Measurements from ENCODE around the gene SLC23A2.

Gene SLC23A2

GRCh38 chr20:4813863-4814695 lies 187.2 kb downstream of the SLC23A2 start:
- peak; percentile 45 for DNase-seq (ENCODE audit: low read depth)

DNA sequence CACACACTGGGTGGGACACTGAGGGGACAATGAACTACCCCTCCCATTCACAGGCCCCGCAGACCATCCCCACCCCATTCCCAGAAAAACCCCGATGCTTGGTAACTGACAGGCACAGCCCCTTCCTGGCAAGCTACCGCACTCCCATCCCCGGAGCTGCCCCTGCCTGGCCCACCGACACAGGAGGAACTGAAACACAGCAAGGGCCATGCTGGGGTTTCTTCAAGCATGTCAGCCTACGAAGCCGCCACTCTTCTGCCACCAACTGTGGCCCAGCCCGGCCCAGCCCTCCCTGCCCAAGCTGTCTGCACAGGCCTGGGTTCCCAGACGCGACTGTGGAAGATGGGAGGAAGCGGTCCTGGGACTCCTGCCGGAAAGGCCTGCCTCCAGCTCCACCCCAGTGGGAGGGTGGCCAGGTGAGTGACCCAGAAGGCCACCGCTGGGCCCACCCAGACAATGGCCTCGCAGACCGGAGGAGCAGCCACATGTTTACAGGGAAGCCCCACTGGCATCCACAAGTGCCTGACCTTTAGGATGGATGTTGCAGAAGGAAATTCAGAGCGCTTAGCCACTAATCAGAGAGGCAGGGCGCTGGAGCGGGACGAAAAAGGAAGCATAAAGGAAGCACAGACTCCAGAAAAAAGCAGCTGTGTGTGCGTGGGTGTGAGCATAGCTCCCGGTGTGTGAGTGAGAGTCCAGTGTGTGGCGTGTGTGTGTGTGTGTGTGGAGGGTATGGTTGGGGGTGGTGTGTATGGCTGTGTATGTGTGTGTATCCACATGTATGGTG lies 188.0 kb downstream of the SLC23A2 start:
- DNase-seq (ENCODE audit: low read depth): no peak

DNA sequence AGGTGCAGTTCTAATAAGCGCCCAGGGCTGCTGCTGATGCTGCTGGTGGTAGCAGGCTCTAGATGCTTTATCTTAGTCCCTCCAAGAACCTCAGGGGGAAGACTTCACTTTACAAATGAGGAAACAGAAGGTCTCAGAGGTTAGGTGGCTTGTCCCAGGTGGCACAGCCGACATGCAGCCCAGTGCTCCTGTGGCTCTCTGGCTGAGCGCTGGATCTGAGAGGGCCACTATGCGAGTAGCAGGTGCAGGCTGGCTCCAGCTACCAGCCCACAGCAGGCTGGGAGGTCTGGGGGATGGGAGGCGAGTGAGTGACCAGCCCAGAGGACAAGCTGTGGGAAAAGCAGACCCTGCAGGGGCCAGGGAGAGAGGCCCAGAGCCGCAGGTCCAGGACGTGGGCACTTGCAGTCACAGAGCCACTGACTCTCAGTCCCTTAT lies 188.7 kb downstream of the SLC23A2 start:
- DNase-seq (ENCODE audit: low read depth): no peak

- no peak for DNase-seq (ENCODE audit: low read depth)
These were observed 189.1 kb downstream of the SLC23A2 start for GRCh38 chr20:4812216-4812615.

- DNase-seq (ENCODE audit: low read depth): no peak
These were observed 189.6 kb downstream of the SLC23A2 start for GRCh38 chr20:4811661-4812181.

- no peak for DNase-seq (ENCODE audit: low read depth)
These were observed 190.1 kb downstream of the SLC23A2 start for GRCh38 chr20:4811257-4811656.

DNA sequence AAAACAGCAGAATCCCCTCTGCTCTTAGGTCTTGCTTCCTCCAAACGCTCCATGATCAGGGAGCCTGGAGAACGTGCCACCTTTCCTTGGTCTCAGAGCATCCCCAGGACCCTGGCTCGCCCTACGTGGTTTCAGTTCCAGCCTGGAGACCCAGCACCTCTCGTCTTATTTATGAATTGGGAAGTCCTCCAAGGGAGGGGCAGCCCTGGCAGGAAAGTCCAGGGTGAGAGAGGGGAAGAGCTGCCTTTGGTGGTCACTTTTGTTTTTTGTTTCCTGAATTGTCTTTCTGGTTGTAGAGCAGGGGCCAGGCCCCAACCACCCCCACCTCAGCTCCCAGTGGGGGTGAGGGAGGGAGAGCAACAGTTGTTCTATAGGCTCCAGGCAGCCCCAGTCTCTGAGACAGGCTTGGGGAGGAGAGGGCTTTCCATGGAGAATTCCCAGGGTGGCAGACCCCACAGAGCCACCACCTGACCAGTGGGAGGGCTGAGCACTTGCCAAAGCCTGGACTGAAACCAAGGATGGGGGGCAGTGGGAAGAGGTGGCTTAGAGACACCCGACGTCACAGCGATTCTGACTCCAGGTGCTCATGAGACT lies 190.8 kb downstream of the SLC23A2 start:
- DNase-seq (ENCODE audit: low read depth): no peak

DNA sequence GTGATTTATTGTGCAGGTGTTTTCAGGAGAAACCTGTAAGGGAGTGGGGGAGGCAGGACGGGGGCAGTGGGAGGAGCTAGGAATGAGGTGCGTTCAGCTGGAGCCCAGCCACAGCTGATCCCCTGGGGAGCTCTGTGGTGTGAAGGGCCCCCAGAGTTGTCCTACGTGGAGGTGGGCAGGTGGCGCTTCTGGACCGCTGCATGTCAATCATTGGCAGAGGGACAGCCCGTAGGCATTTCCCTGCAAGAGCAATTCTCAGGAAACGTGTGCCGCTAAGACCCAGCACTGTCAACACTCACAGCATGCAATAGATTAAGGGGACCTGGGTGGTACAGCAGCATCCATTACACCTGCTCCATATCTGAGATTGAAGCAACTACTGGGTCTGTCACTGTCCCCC lies 191.6 kb downstream of the SLC23A2 start:
- DNase-seq (ENCODE audit: low read depth): no peak

DNA sequence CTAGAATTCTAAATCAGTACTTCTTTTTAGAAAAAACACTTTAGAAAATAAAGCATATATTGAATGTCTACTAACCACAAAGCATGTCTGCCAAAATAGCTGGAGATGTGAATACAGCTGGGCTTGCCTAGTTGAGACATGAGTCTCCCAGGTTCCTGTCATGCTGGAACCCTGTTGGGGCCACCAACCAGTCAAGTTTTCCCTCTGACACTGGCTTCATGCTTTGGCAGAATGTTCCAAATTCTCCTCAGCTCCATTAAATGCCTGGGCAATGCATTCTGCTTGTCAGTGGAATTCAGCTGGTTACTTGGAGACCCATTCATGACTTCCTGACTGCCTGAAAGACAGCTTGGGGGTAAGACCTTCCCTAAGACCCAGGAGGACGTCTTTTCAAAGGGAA lies 192.4 kb downstream of the SLC23A2 start:
- DNase-seq (ENCODE audit: low read depth): no peak

DNA sequence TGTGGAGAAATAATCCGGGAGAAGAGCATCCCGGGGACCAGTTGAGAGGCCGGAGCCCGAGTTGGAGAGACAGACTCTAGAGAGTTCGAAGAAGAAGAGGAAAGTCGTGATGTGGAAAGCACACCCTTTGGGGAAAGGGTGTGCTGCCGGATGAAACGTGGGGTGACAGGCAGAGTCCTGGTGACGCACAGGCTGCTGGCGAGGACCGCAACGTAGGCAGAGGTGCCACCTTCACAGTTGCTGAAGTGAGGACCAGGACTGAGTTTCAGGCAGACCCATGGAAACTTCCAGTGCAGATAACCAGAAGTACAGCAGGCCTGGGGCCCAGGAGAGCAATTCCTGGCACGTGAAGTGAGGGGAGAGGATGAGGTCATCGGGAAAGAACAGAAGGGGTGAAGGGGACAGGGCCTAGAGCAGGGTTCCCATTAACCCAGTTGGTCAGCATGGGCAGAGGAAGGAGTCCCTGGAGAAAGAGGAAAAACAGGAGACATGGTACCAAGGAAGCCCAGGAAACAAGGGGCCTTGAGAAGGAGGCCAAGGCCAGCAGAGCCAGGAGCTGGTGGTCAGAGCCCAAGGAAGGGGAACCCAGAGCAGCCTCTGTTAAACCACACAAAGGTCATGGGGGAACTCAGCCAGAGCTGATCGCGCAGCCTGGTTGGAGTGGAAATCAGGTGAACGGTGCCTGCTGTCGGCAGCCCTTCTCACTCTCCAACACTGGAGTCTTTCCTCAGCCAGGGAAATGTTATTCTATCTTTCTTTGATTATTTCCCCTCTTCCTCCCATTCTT lies 195.5 kb downstream of the SLC23A2 start:
- no peak for DNase-seq (ENCODE audit: low read depth)

- DNase-seq (ENCODE audit: low read depth): no peak
These were observed 198.8 kb downstream of the SLC23A2 start for GRCh38 chr20:4802527-4802926.

All from activated gamma-delta T cell treated with anti-CD3 and anti-CD28 coated beads, Interleukin-2, amount 50 U/mL, for 16 hours (primary cell).